GM12864 (cell line): ENCODE results near the gene PPM1E.

Source experiments
- DNase-seq: peaks from one replicate; pipeline ENCODE4 v3.0.0-alpha.2; 2011; ENCODE audit warnings: low read depth
- H3K4me3 ChIP-seq: 2 replicates; pipeline ENCODE4 v1.5.1; 2011; ENCODE audit warnings: mild to moderate bottlenecking, low read depth, low read length, control low read depth
- TF ChIP-seq, protein P1 (sequence below): IDR thresholded peaks from 2 replicates; pipeline ENCODE4 v1.5.1; 2011; ENCODE audit warnings: low read depth, mild to moderate bottlenecking, moderate library complexity, low read length, control low read depth, inconsistent platforms; ENCODE audit errors: missing control alignments

The PPM1E gene

DNA sequence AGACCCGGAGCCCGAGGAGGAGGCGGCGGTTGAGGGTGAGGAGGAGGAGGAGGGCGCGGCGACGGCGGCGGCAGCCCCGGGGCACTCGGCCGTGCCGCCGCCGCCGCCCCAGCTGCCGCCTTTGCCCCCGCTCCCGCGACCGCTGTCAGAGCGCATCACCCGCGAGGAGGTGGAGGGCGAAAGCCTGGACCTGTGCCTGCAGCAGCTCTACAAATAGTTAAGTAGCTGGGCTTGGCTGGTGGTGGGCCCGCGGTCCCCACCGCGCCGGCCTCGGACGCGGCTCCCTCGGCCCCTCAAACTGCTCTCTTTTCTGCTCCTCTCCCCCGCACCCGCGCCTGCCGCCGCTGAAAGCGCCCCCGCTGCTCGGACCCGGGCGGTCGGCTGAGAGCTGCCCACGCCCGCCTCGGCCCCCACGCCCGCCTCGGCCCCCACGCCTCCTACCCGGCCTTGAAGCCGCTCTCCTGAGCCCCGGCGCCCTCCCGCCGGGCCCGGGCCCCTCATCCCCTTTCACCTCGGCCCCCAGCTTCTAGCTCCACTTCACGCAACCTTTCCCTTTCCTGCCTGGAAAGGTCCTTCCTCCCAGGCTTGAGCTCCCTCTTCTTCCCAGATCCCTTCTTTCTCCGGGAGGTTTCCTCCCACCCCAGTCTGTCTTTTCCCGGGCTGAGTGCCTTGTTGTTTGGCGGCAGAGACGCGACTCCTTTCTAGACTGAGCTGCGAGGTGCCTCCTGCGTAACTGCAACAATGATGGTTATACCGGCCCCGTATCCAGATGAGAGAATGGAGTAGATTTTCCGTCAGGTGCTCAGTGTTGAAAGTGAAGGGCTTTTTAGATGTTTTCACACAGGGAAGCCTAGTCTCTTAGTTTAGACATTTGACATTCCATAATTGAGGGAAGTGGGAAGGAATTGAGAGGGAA is 850 bp downstream of the PPM1E start:
- H3K4me3 ChIP-seq: peak overlapping the region; percentile 65
- TF ChIP-seq, protein P1, sequence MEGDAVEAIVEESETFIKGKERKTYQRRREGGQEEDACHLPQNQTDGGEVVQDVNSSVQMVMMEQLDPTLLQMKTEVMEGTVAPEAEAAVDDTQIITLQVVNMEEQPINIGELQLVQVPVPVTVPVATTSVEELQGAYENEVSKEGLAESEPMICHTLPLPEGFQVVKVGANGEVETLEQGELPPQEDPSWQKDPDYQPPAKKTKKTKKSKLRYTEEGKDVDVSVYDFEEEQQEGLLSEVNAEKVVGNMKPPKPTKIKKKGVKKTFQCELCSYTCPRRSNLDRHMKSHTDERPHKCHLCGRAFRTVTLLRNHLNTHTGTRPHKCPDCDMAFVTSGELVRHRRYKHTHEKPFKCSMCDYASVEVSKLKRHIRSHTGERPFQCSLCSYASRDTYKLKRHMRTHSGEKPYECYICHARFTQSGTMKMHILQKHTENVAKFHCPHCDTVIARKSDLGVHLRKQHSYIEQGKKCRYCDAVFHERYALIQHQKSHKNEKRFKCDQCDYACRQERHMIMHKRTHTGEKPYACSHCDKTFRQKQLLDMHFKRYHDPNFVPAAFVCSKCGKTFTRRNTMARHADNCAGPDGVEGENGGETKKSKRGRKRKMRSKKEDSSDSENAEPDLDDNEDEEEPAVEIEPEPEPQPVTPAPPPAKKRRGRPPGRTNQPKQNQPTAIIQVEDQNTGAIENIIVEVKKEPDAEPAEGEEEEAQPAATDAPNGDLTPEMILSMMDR: no peak
- no peak for DNase-seq

DNA sequence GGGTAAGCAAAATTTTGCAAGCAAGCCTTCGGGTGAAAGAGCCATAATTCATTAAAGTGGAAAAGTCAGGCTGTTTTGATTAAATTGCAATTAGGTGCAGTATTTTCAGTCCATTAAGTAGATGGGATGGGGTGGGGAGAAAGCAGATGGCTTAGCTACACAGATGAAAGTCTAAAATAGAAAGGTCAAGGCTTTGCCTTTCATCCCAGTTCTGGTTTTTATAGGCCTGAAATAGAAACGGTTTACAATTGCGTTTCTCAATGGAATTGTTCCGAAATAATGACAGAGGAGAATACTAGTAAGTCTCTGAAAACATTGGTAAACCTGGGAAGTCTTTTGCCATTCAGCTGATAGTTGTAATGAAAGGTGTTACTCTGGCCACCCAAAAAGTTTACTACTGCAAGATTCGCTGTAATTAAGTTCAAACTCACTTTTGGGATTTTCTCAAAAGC is 1.5 kb downstream of the PPM1E start:
- TF ChIP-seq, protein P1: no peak
- no peak for DNase-seq

DNA sequence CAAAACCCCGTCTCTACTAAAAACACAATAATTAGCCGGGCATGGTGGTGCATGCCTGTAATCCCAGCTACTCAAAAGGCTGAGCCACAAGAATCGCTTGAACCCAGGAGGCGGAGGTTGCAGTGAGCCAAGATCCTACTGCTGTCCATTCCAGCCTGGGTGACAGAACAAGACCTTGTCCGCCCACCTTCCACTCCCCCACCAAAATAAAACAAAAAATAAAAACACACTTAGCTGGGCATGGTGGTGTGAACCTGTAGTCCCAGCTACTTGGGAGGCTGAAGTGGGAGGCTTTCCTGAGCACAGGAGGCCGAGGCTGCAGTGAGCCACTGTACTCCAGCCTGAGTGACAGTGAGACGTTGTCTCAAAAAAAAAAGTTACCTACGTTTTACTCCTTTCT is 3.2 kb downstream of the PPM1E start:
- TF ChIP-seq, protein P1: no peak
- DNase-seq: no peak
- no peak overlapping the region for H3K4me3 ChIP-seq

More for the DNA sequence above, 1.5 kb downstream of the PPM1E start:
- no peak overlapping the region for H3K4me3 ChIP-seq

DNA sequence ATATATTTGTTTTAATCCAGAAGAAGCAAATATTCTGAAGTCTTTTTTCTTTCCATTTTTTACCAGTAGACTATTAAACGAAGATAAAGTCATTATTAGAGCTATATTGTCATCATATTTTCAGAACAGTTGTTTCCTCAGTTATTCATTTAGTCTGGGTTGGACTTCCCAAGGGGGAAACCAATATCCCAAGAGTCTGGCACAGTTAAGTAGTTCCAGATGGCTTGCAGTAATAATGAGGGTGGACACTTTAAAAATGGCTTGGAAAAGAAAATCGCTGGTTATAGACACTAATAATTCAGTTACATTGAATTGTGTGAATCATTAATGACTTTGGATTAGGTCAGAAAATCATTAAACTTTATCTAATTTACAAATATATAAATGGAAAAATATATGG is 3.9 kb downstream of the PPM1E start:
- TF ChIP-seq, protein P1: no peak
- no peak for DNase-seq
- H3K4me3 ChIP-seq: no peak overlapping the region

- no peak overlapping the region for H3K4me3 ChIP-seq
- no peak for DNase-seq
- TF ChIP-seq, protein P1: no peak
Measured at GRCh38 chr17:58760248-58760647, 4.6 kb downstream of the PPM1E start.

DNA sequence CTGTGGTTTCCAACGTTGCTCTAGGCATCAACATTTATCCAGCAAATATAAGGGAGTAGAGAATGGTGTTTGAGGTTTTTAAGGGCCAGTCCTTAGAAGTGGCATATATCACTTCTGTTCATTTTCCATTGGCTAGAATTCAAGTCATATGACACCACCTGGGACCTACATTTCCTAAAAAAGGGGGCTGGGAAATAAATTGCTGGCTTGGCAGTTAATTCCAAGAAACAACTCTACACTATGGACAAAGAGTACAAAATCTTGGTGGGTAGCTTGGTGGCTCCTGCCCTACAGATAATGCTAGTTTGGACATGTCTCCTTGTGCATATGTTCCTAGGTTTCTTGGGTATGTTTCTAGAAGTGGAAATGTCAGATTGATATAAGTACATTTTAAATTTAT is 7.6 kb downstream of the PPM1E start:
- H3K4me3 ChIP-seq: no peak overlapping the region
- DNase-seq: no peak
- TF ChIP-seq, protein P1: no peak
